Cardiac muscle cell (in vitro differentiated cells and primary cell): ENCODE measurements around the gene IQCB1. TPM values are rescaled to one million over a fixed set of nuclear protein-coding genes. Genes with fewer than 3 reads are reported as not detected.
A peak's percentile ranks its signal among the peaks of the same experiment; 100 is the strongest.
"Not testable (repeated sequence)": the region's sequence is repeated elsewhere in the genome, so short reads cannot be mapped to it uniquely, and the experiment has no call there.

Experiments
- DNase-seq, 2 donors: peaks; one replicate each; pipeline versions ENCODE4 v3.0.0 to v3.0.0-alpha.2; 2010 to 2017; ENCODE audit warnings: low read depth in 1 of 2, low spot score in 1 of 2
- H3K27ac ChIP-seq: fragments of 200-600 bp; sonication (generic); 2 replicates; pipeline ENCODE4 v1.5.1; 2016
- H3K27me3 ChIP-seq: fragments of 200-600 bp; sonication (generic); 2 replicates; pipeline ENCODE4 v1.6.0; 2016; ENCODE audit warnings: control low read depth
- H3K36me3 ChIP-seq: fragments of 200-600 bp; sonication (generic); 2 replicates; pipeline ENCODE4 v1.5.1; 2016; ENCODE audit warnings: control low read depth
- H3K4me1 ChIP-seq: fragments of 200-600 bp; sonication (generic); 2 replicates; pipeline ENCODE4 v1.8.1; 2017; ENCODE audit warnings: low read depth, mild to moderate bottlenecking, mixed run types
- H3K4me3 ChIP-seq: fragments of 200-600 bp; sonication (generic); 2 replicates; pipeline ENCODE4 v1.5.1; 2016; ENCODE audit warnings: mild to moderate bottlenecking
- H3K9me3 ChIP-seq: fragments of 200-600 bp; sonication (generic); 2 replicates; pipeline ENCODE4 v1.5.1; 2017; ENCODE audit warnings: low read depth, mild to moderate bottlenecking, control low read depth
- CTCF ChIP-seq: IDR thresholded peaks from 2 replicates; pipeline ENCODE4 v1.5.1; 2012; ENCODE audit warnings: low read depth, mild to moderate bottlenecking, low read length
- polyA plus RNA-seq: library from polyadenylated mRNA; unstranded; fragments of >200 nt; fragmentation: Nextera tagmentation; extraction: Ambion mirVana; gene quantifications from 2 replicates; pipeline ENCODE4 v1.2.1, GENCODE V29; 2016
- total RNA-seq: library from RNA; depleted of rRNA; stranded (reverse); fragments of >200 nt; gene quantifications from 2 replicates; pipeline ENCODE4 v1.2.3, GENCODE V29; 2016

The IQCB1 gene
- total and polyA plus RNA-seq, 2 experiments from 2014 or later: 19.8 to 20.3 TPM

DNA sequence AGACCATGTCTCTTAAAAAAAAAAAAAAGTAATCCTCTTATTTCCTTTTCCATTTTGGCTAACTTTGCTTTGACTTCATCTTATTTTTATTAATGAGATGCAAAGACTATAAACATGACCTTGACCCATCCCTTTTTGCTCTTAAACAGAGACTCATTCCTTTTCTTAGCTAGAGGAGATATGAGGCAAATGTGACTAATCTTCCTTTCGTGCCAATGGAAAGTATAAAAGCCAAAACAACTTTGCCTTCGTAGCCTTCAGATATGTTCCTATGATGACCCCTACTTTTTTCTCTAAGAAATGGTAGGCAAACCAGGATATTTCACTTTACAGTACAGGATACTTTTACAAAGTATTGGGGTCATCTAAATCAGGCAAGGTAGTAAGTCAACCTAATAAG, 48.4 kb downstream of the IQCB1 start:
- Histone ChIP-seq H3K4me3 (no peak overlapping the region), H3K9me3 (no peaks in the 10 kb centered on the region), H3K27me3 (no peaks in the 10 kb centered on the region), H3K27ac (no peak overlapping the region), H3K4me1 (no peaks in the 10 kb centered on the region), H3K36me3 (peaks cover 29% of the 10 kb centered on the region)
- peak in 1 of 2 donors; percentile 66 for DNase-seq
- no peak for TF ChIP-seq CTCF

- not testable (repeated sequence) for H3K4me1 ChIP-seq, H3K9me3 ChIP-seq, H3K27ac ChIP-seq, H3K27me3 ChIP-seq, DNase-seq, H3K4me3 ChIP-seq
- H3K36me3 ChIP-seq: peaks cover 26% of the 10 kb centered on the region
Measured at GRCh38 chr3:121782784-121783183, 52.1 kb downstream of the IQCB1 start.

DNA sequence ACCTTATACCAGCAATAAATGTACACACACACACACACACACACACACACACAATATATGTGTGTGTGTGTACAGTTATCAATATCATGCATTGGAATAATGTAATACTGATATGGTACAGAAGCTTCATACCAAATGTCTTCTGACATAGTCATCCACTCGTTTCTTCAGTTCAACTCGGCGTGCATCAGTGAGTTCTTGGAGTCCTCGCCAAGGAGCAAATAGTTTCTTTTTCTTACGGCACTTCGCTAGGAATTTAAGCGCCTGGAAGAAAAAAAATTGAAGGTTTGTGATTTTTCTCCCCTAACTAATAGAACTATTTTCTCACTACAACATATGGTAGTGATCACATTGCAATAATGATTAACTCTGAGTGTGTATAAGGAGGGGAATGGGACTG, 53.2 kb downstream of the IQCB1 start:
- TF ChIP-seq CTCF: no peak
- no peak overlapping the region for H3K27ac ChIP-seq
- DNase-seq: no peak
- H3K36me3 ChIP-seq: peaks cover 25% of the 10 kb centered on the region
- H3K9me3 ChIP-seq: no peaks in the 10 kb centered on the region
- no peaks in the 10 kb centered on the region for H3K4me1 ChIP-seq
- H3K4me3 ChIP-seq: no peak overlapping the region
- H3K27me3 ChIP-seq: no peaks in the 10 kb centered on the region

GRCh38 chr3:121775095-121775494, 59.8 kb downstream of the IQCB1 start:
- not testable (repeated sequence) for DNase-seq, H3K4me1 ChIP-seq, H3K4me3 ChIP-seq, H3K9me3 ChIP-seq, H3K27me3 ChIP-seq, H3K27ac ChIP-seq
- H3K36me3 ChIP-seq: peaks cover 30% of the 10 kb centered on the region

DNA sequence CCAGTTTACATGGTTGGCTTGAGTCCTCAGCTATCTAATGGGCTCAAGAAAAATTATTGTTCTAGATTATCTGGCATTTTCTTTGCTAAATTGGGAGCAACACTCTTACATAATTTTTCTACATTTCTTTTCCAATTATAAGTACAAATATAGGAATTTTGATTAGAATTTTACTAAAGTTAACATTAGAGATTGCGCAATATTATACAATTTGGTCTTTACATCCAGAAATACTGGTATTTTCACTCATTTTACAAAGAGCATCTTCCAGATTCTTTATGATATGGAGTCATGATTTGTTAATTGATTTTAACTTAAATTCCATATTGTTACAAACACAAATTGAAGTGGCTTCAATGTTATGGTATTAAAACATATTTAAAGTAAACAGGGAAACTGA, 65.6 kb downstream of the IQCB1 start:
- TF ChIP-seq CTCF: no peak
- no peak overlapping the region for H3K4me3 ChIP-seq
- H3K9me3 ChIP-seq: no peaks in the 10 kb centered on the region
- H3K27me3 ChIP-seq: no peaks in the 10 kb centered on the region
- no peak overlapping the region for H3K27ac ChIP-seq
- H3K4me1 ChIP-seq: no peaks in the 10 kb centered on the region
- DNase-seq: no peak
- peaks cover 16% of the 10 kb centered on the region for H3K36me3 ChIP-seq

- H3K36me3 ChIP-seq: peaks cover 15% of the 10 kb centered on the region
- H3K27me3 ChIP-seq: no peaks in the 10 kb centered on the region
- H3K4me1 ChIP-seq: no peaks in the 10 kb centered on the region
- no peaks in the 10 kb centered on the region for H3K9me3 ChIP-seq
- TF ChIP-seq CTCF: no peak
- no peak overlapping the region for H3K4me3 ChIP-seq
- no peak overlapping the region for H3K27ac ChIP-seq
- DNase-seq: no peak
Measured at GRCh38 chr3:121768452-121768851, 66.4 kb downstream of the IQCB1 start.
